GM15510 (cell line): ENCODE data around the gene CDS1.

Experiments used
- POLR2A ChIP-seq: IDR thresholded peaks from 3 replicates; pipeline ENCODE4 v1.6.1; 2011; ENCODE audit warnings: borderline replicate concordance; ENCODE audit not compliant: insufficient read length; ENCODE audit errors: extremely low read depth

Gene CDS1

DNA sequence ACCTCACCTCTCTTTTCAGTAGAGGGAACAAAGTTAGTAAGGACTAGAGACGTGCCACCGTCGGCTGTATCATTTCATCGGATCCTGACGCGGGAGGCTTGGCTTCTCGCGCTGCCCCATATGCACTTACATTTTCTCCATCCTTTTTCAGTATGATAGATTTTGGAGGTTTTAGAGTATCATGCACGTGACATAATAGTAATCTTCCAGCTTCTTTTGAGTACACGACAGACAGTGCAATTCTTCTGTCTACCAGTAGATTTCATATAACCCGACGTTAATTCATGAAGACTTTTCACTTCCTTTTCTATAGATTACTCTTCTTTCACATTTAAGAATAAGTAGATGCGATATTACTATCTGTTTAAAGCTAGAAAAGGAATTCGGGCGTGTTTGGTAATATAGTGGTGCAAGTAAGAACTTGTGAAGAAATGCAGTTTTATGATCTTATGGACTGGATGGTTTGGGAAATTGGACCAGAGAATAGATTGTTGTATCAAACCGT lies 1.0 kb downstream of the CDS1 start:
- no peak for TF ChIP-seq POLR2A

DNA sequence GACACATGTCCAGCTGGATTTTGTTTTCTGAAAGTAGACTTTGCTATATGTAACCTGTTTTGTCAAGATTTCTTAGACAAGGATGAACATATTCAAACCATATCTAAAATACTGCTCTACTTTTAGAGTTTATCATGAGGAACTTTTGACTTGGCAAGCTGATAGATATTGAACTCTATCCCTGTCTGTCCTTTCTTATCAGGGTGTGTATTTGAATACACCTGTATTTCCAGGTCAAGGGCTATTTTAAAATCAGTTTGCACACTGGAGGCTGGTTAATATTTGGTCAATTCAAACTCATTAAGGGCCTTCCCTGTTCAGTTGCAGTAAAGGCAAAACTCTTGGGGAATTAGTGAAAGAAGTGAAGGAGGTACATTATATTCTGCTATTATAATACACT lies 2.3 kb downstream of the CDS1 start:
- no peak for TF ChIP-seq POLR2A

DNA sequence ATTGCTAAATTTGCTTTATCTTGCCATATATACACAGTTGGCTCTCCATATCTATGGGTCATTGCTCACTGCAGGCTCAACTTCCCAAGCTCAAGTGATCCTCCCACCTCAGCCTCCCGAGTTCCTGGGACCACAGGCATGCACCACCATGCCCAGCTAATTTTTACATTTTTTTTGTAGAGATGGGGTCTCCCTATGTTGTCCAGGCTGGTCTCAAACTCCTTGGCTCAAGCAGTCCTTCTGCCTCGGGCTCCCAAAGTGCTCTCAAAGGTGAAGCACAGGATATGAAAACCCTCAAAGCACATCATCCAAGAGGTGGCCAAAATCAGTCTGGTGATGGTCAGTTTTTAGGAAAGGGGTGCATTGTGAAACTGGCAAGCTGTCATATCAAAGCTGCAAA lies 11.8 kb downstream of the CDS1 start:
- no peak for TF ChIP-seq POLR2A

DNA sequence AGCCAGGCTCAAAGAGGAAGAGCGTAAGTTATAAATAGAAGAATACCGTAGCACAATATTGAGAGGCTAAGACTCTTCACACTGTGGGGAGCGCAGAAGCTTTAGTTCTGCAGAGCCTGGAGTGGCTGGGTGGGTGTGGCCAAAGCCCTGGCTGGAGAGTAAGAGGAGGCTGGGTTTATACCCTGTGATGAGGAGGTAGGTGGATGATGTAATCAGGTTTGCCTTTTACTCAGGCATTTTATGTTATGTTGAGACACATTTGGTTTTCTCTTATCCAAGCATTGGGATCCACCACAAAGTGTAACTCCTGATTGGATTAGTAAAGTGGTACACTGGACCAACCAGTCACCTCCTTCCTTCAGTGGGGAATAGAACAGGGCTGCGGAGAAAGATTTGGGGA lies 13.9 kb downstream of the CDS1 start:
- TF ChIP-seq POLR2A: no peak

DNA sequence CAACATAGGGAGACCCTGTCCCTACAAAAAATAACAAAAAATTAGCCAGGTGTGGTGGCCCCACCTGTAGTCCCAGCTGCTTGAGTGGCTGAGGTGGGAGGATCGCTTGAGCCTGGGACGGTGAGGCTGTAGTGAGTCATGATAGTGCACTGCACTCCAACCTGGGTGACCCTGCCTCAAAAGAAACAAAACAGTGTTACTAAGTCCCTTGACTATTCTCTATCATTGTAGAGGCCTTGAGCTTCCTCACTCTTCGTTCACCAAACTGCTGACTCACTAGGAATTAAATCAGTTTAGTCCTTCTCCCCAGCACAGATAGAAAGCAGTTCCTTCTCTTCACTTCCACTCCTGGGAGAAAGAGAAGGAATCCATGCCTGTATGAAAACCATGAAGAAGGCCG lies 14.5 kb downstream of the CDS1 start:
- TF ChIP-seq POLR2A: no peak

DNA sequence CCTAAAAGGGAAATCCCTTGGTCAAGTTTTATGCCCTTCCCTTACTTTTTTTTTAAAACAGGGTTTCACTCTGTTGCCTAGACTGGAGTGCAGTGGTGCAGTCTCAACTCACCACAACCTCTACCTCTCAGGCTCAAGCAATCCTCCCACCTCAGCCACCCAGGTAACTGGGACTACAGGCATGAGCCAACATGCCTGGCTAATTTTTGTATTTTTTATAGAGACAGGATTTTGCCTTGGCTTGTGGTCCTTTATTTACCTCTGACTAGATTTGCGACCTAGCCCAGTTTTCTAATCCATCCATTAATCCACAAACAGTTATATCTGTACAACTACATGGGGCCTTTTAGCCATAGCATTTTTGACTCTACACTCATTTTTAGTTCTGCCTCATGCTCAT lies 23.7 kb downstream of the CDS1 start:
- no peak for TF ChIP-seq POLR2A

DNA sequence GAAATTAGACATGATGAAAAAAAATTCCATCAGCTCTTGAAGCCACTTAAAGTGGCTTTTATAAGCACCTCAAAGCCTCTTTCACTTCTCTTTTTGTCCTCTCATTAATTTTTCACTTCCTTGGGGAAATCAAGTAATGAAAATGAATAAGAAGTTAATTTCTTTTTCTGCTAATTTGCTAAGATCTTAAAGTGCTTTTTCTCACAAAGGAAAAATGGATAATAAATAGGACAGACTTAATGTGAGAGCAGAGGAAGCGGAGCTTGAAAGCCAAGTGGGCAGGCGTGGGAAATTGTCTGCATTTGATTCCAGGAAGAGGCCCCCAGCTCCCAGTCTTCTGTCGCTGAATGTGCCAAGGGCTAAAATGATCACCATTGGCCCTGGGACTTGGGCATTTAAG lies 28.6 kb downstream of the CDS1 start:
- TF ChIP-seq POLR2A: no peak

DNA sequence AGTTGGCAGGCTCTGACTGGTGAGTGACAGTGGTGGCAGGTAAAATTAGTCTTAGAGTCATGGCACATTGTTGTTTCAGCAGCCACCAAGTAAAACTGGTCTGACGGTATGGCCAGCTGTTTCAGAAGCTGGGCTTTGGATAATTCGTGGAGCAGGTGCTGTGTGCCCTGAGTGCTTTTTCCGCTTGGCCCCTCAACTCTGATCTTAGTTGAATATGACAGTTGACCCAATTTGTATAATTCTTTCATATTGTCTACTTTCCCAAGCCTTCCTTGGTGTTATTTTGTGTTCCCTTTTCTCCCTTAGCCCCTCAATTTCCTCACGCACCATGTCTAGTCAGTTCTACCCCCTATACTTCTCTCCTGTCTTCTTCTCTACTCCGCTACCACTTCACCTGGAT lies 32.0 kb downstream of the CDS1 start:
- no peak for TF ChIP-seq POLR2A

DNA sequence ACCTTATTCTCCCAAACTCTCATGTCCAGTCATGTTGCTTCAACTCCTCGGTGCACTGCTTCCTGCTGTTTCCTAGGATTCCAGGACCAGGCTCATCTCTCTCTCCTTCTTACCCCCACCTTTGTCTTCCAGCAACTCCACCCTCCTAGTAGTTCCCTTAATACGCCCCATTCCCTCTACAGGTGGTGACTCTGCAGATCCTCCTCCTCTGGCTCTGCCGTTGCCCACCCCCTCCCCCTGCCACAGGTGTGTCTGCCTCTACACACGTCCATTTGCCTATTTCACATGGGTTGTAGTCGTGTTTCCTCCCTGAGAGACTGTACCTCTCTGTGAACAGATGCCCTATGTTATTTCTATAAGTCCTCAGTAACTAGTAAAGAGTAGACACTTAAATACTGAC lies 32.4 kb downstream of the CDS1 start:
- no peak for TF ChIP-seq POLR2A

DNA sequence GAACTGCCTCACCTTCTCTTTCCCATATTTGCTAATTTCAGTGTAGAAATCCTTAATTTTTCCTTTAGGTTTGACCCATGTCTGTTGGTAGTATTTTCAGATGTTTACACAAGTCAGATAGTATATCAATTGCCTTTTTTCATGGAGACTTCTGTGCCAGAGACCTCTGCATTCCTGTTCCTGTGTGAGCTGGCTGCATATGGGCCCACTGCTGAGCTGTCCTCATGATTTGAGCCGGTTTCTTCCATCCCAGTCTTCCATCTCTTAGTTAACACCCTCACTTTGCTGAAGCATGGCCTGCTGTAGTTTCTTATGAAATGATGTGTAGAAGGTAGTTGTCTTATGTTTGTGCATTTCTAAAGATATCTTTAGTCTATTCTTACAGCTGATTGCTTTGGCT lies 40.0 kb downstream of the CDS1 start:
- TF ChIP-seq POLR2A: no peak

DNA sequence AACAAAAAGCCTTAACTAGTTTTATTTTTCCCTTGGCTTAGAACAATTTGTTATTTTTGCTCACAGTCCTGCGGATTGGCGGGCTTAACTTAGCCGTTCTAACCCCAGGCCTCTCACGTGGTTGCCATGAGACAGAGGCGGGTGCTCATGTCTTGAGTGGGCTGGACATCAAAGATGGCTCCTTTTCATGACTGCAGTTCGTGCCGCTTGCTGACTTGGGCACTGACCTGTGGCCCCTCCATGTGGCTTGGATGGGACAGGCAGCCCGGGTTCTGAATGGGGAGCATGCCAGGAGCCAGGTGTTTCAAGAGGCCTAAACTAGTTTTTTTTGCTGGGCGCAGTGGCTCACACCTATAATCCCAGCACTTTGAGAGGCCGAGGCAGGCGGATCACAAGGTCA lies 40.7 kb downstream of the CDS1 start:
- no peak for TF ChIP-seq POLR2A

DNA sequence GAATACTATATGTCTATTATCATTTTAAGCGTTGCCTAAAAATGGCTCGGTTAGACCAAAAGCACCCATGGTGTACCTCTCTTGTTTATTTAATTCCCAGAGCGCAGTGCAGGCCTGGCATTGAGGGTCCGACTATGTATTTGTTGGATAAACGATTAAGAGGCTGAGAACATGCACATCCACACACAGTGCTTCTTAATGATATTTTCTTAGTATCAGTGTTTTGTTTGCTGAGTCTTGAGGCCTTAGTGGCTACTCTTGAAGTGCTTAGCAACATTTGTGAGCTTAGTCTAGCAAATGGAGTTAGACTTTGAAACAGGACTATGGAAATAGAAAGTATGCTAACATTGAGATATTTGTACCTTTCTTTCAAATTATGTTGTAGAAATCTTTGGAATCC lies 43.7 kb downstream of the CDS1 start:
- TF ChIP-seq POLR2A: no peak

DNA sequence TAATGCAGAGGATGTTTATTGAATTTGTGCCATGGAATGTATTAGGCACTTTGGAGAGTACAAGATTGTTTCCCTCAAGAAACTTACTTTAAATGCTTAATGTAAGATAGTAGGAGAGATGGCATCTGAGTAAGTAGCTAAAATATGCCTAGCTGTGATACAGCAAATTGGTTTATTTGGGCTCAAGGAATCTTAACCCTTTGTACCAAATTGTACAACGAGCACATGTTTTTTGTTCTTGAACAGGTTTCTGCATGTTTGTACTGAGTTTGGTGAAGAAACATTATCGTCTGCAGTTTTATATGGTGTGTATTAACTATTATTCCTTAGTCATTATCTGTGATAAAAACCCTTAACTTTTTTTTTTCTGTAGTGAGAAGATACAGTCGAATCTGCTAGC lies 48.6 kb downstream of the CDS1 start:
- TF ChIP-seq POLR2A: no peak

DNA sequence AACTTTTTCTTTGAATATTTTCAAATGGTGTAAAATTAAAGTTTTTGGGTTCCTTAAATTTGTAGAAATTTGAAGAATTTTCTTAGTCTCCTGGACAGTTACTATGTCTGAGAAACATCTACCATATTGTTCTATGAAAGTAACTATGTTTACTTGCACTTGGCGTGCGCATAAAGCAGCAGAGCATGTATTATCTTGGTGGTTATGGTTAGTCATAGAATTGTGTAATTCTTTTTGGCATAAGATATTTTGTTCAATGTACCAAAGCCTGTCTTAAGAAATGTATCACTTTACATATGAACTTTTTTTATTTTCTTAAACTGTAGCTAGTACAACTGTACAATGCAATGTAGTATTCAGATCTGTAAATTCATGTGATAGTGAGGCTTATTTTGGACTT lies 49.2 kb downstream of the CDS1 start:
- no peak for TF ChIP-seq POLR2A

DNA sequence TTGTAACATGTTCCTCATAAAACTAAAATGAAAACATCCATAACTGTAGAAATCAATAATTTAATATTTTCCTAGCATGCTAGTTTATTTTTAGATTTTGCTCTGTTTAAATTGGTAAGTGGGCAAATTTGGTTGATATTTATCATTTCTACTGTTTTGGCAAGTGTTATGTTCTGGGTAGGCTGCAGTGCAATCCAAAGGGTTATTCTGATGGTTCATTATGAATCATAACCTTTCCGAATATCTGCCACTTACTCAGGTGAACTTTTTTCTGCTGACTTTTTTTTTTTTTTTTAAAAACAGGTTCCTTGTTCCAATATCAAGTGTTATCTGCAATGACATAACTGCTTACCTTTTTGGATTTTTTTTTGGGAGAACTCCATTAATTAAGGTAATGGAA lies 52.0 kb downstream of the CDS1 start:
- no peak for TF ChIP-seq POLR2A

DNA sequence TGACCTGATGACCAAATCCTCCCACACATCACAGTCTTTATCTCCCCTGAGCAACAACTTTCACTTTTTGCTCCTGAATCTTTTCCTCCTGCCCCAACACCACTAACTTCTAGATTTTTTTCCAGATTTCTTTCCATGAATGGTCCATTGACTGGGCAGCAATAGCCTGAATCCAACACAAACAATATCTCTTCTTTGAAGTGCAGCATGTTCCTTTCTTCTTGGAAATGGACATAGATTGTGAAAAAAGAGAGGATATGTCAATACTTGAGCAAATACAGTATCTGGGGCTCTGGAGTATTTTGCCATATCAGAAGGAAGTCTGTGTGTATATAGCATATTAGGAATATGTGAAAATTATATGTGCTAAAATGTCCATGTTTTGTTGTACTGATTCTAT lies 55.2 kb downstream of the CDS1 start:
- no peak for TF ChIP-seq POLR2A

DNA sequence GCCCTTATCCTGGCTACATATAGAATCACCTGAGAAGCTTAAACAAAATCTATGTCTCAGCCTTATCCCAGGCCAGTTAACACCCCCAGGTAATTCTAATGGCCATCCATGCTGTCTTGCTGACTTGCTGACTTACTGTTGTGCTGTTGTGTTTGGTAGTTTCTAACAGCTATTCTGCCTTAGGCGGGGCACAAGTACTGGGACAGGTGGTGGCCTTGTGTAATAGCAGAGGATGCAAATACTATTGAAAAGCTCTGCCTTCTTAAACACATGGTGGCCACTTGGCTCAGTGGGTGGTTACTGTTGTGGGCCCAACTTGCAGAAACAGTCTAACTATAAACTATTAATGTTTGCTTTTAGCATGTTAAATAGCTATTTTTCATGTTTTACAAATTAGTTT lies 56.2 kb downstream of the CDS1 start:
- TF ChIP-seq POLR2A: no peak

DNA sequence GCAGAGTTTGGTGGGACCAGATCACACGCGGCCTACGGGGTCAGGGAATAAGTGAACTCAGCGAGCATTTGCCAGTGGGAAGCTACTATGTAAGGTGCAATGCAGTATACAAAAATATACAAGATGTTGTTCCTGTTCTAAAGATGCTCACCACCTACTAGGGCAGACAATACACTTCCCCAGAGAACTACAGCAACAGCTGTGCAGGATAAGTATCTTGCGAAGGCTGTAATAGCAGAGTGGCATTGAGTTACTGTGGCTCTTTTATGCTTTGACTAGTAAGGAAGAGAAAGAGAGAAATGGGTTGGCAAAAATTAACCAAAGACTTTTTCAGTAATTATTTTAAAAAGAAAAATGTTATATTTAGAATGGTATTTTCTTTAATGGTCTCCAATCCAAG lies 61.2 kb downstream of the CDS1 start:
- TF ChIP-seq POLR2A: no peak

DNA sequence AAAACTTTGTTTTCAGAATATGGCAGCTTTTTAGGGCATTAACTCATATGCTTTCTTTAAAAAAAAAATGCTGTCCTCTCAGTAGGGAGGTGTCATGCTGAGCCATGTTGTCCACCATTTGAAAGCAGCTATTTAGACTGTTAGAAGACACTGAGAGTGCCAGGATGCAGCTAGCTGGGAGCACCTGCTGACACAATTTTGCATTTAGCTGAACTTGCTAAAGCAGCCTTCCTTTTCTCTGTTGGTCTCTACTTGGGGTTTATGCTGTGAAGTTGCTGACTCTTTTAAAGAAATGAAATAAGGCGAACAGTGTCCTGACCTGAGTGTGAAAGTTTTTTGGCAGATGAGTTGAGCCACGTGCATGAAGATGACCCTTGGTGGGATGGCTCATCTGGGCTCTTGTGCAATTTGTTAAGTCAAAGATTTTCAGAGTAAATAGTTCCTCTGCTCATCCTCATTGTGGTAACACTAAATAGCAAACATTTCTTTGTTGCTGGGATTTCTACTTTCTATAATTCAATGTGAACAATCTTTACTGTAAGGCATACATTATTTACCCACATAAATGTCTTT lies 64.5 kb downstream of the CDS1 start:
- TF ChIP-seq POLR2A: no peak

DNA sequence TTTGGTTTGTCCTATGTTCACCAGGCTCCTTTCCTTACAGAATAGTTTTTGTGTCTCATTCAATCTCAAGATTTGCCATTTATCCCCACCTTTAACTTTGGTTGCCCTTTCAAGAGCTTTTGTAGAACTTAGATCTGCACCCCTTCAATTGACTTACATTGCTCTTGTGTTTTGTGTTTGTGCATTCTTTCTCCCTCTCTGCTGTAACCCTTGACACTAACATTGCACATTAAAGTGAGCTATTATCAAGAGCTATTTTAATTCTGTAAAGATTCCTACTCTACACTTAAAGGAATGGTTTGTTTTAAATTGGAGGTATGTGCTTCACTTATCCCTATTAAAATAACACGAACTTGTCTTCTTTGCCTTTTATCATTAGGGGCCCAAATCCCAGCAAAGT lies 65.3 kb downstream of the CDS1 start:
- no peak for TF ChIP-seq POLR2A
